Activated gamma-delta T cell (primary cell): Measurements from ENCODE around the gene COL20A1.

ENCODE experiments used
- DNase-seq: peaks from one replicate; lab custom pipeline; 2025; lab: John Stamatoyannopoulos, UW

Gene COL20A1

DNA sequence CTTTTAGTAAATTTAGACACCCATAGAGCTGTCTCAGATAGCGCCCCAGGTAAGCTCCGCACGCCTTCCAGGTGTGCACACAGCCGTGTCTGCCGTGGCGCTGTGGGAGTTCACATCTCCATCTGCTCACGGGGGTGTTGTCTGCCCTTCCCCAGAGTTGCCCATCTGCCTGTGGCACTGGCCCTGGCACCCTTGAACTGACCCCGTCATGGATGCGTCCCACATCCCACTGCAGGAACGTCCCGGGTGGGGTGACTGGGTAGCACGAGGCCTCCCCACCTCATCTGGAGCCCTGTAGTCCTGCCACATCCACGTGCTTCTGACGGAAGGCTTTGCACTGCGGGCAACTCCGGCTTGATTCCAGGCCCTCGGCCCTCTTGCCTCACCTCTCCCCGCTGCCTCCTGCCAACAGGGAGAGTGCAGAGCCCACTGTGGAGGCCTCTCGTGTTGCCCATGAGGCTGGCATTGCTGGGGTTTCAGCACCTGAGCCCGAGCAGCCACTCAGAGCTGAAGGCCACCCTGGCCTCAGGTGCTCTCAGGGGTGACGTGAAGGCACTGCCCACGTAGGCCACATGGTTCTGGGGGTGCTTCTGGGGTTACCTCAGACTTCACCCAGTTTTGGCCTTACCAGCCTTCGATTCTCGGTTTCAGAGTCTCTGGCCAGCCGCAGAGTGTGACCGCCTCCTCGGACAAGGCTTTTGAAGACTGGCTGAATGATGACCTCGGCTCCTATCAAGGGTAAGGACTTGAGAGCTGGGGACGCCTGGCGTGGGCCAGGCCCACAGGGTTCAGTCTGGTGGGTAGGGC lies 15.3 kb upstream of the COL20A1 start:
- DNase-seq = no peak

DNA sequence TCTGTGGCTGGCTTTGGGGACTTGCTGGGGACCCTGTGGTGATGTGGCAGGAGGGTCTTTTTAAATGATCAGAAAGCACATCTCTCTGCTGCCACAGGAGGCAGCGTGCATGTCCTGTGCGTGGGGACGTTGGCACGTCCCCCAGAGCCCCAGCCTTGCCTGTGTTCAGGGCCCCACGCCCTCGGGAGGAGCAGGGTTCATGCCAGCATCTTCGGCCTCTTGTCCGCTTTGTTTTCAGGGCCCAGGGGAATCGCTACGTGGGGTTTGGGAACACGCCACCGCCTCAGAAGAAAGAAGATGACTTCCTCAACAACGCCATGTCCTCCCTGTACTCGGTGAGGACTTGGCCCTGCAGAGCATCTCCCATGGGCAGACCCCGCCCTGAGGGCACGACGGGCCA lies 14.3 kb upstream of the COL20A1 start:
- DNase-seq = no peak

DNA sequence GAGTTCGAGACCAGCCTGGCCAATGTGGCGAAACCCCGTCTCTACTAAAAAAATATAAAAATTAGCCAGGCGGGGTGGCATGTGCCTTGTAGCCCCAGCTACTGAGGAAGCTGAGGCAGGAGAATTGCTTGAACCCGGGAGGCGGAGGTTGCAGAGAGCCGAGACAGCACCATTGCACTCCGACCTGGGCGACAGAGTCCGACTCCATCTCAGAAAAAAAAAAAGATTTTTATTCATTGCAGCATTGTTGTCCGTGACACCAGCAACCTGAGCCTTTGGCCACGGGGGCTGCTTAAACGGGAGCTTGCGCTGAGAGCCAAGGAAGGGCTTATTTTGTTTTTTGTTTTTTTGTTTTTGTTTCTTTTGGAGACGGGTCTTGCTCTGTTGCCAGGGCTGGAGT lies 13.1 kb upstream of the COL20A1 start:
- no peak for DNase-seq

DNA sequence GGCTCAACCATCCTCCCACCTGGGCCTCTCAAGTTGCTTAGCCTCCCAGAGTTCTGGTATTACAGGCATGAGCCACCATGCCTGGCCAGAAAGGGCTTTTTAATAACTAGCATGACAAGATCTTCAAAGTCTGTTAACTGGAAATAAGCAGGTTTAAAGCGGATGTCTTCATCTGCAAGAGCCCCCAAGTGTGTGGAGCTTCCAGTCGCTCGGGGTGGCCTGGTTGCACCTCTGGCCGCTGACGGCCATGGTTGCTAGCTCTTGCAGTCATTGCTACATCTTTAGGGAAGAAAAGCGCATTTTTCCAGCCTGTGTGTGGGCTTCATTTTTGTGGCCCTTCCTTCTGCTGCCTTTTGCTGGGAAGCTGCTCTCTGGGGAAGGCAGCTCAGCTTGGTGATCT lies 12.6 kb upstream of the COL20A1 start:
- no peak for DNase-seq

DNA sequence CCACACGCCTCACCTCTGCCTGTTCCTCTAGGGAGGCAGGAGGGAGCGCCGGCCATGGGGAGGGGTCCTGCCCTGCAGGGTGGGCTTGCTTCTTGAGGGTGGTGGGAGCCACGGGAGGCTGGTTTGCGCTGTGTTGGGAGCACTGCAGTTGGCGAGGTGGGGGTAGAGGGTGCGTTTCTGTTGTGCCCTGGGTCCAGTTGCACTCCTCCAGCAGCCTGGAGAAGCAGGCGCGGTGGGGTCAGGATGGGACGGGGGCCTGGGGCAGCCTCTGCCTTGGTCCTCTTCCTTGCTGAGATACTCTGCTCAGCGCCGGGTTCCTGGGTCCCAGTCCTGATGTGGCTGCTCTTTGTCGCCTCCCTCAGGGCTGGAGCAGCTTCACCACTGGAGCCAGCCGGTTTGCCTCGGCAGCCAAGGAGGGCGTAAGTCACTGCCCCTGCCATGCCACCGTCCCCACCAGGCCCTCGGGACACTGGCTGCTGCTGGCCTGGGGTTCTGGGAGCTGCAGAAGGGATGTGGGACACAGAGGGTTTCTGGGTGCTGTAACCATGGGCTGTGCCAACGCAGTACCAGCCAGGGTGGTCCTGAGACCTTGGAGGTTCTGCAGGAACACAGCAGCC lies 11.9 kb upstream of the COL20A1 start:
- DNase-seq = no peak

DNA sequence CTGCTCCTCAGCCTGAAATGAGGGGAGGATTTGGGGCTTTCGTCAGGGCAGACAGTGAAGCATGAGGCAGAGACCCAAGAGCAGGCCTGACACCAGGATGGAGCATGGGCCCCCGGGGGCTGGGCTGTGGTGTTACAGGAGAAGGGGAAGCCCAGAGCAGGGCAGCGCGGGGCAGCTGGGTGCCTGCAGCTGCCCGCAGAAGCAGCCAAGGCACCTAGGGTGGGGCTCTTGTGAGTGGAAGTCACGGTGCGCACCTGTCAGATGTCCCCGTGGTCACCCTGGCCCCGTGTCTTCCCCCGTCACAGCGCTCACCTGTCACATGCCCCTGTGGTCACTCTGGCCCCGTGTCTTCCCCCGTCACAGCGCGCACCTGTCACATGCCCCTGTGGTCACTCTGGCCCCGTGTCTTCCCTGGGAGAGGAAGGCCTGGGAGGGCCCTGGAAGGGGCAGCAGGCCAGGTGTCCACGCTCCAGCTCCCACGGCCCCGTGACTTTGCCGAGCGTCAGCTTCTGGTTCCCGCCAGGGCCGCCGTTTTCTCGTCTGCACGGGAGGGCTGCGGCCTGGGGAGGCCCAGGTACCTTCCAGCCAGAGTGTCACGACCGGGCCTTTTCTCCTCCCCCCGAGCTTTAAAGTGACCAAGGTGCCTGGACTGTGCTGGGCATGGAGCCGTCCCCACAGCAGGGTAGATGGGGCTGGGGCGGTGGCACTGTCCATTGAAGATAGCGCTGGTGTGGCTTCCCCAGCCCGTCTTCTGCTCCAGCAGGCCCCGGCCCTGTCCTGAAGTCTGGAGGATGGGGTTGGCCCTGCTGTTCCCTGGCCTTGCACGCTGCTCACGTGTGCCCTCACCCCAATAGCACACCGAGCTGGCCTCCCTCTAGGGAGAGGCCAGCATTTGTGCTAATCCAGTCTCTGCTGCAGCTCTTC lies 11.0 kb upstream of the COL20A1 start:
- DNase-seq = no peak

DNA sequence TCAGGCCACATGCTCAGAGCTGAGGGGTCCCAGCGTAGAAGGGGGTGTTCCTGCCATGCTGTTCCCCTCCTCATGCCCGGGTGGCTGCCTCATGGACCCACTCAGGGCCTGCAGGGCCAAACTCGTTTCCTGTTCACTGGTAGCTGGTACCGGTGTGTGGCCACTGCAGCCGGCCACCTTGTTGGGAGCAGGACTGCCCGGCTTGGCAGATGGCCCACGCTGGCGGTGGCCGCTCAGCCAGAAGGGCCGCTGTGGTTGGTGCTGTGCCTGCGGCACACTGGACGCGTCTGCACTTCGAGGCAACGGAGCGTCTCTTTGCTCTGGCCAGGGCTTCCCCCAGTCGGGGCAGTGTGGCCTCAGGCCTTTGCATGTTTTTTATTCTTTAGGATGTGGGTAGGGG lies 10.0 kb upstream of the COL20A1 start:
- DNase-seq = no peak

DNA sequence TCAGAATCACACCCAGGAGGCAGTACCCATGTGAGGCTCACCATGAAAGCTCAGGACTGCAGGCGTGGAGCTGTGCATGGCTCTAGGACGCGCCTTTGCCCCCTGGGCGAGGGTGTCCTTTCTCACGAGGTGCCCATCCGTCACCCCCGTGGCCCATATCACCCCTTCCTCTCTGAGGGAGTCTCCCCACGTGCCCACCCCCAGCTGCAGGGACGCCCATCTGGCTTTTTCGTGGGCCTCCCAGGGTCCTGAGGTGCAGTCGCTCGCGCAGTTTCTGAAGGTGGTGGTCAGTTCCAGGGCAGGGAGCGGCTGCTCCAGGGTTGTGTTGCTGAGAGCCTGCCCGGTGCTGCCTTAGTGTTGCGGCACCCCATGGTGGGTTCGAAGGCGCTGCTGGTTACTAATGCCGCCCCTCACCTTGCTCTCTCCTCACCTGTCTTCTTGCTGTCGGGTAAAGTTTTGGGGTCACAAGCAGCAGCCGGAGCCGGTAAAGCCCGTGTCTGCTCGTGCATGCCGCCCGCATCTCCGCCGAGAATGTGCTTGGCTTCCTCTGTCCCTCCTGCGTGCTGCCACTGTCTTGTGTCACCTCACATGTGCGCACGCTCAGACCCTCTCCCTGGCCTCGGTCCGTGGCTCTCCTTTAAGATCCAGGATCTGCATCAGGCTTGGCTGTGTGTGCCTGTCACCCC lies 9.4 kb upstream of the COL20A1 start:
- no peak for DNase-seq

DNA sequence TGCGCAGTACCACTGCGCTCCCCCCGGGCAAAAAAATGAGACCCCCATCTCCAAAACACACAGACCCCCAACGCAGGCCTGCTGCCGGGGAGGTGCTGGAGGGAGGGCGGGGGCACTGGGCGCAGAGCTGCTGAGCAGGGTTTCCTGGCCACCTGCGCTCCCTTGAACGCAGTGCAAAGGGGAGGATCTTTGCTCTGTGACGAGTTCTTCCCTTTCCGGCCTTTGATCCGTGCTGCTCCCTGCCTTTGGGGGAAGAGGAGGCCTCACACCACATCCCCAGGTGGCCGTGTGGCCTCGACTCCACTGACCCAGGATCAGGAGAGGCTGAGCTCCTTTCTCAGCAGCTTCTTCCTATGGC lies 8.9 kb upstream of the COL20A1 start:
- no peak for DNase-seq

DNA sequence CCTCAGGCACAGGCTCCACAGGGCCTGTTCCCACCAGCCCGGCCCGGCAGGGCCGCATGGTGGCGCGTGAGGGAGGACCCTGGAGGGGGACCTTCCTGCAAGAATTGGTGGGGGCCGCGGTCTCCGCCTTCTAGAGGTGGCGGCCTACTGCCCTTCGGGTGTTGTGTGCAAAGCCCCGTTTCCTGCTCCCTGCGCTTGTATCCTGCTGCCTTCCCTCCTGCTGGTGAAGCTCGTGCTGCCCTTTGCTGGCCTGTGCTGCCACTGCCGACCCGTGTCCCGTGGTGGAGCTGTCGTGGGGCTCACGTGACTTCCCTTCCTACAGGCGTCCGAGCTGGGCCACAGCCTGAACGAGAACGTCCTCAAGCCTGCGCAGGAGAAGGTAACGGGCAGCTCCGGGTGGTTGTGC lies 8.4 kb upstream of the COL20A1 start:
- DNase-seq = no peak

DNA sequence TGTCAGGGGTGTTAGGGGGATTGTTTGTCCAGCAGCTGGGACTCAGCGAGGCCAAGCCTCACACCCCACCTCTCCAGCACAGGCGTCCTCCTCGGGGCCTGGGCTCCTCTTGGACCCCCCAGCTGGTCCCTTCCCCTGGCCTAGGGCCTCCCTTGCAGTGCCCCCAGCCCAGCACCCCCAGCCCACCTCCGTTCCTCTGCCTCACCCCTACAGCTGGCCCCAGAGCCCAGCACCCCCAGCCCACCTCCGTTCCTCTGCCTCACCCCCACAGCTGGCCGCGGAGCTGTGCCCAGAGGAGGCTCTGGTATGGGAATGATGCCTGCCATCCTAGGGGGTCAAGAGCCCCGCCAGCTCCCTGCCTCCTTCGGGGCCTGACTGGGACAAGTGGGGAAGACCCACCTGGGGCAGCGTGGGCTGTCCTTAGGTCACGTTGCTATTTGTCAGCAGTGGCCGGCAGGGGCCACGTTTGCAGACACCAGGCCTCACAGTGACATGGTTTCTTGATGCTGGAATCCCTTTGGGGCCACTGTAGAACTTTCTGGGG lies 7.9 kb upstream of the COL20A1 start:
- no peak for DNase-seq

DNA sequence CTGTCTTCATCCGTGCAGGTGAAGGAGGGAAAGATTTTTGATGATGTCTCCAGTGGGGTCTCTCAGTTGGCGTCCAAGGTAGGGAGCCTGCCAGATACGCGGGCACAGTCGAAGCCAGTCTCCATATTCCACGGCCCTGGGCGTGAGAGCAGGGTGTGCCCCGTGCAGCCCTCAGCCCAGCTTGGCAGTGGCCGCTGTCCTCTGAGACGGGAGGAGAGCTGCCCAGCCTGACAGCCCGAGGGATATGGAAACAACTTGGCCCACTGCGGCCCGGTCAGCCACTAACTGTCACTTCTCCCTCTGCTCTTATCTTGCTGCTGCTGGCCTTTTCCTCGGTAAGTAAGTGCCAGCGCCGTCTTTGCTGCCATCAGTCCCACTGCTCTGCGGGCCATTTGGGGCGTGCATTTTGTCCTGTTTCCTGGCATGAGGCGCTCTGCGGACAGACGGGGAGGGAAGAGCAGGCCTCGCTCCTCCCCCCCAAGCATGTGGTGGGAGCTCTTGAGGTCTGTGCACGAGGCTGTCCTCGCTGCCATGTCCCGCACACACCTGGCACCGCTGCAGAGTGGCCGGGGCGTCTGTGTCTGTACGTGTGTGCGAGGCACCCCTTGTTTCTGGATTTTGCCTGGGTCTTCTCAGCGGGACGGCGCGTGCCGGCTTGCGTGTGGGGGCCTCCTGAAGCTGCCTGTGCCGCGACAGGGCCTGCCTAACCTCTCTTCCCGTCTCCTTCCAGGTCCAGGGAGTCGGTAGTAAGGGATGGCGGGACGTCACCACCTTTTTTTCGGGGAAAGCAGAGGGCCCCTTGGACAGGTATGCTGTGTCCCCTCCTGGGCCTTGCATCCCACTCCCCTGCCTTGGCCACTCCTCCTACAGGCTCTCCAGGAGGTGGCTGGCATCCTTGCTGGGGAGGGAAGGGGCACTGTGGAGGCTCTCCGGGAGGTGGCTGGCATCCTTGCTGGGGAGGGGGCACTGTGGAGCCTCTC lies 7.1 kb upstream of the COL20A1 start:
- DNase-seq = no peak

DNA sequence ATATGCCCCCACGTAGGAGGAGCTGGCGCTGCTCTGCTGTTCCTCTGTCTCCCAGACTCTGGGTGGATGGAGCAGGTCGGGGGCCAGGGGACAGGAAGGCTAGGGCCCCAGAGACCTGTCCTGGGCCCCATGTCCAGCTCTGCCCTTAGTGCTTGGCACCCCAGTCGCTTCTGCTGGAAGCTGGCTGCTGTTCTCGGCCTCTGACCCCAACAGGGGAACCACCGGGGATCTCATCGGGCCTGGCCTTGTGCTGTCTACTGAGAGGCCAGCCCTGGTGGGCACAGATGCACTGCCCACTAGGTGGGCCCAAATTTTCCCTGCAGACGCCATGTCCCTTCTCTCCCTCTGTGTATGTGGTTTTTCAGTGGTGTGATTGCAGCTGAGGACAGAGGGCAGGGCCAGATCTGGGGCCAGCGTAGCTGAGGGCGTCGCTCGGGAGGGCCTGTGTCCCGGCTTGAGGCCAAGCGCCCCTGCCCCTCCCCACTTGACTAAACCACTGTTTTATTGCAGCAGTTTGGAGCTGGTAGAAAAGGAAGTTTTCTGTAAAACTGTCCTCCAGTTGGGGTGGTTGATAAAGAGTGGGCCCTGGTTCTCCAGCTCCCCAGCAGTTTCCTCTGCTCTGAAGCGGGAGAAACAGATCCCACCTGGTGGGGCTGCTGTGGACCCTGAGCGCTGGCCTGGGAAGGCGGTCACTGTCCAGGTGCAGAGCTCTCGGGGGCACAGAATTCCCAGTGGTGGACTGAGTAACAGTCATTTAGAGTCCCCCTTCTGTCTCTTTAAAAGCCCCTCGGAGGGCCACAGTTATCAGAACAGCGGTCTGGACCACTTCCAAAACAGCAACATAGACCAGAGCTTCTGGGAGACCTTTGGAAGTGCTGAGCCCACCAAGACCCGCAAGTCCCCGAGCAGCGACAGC lies 5.9 kb upstream of the COL20A1 start:
- DNase-seq = no peak

DNA sequence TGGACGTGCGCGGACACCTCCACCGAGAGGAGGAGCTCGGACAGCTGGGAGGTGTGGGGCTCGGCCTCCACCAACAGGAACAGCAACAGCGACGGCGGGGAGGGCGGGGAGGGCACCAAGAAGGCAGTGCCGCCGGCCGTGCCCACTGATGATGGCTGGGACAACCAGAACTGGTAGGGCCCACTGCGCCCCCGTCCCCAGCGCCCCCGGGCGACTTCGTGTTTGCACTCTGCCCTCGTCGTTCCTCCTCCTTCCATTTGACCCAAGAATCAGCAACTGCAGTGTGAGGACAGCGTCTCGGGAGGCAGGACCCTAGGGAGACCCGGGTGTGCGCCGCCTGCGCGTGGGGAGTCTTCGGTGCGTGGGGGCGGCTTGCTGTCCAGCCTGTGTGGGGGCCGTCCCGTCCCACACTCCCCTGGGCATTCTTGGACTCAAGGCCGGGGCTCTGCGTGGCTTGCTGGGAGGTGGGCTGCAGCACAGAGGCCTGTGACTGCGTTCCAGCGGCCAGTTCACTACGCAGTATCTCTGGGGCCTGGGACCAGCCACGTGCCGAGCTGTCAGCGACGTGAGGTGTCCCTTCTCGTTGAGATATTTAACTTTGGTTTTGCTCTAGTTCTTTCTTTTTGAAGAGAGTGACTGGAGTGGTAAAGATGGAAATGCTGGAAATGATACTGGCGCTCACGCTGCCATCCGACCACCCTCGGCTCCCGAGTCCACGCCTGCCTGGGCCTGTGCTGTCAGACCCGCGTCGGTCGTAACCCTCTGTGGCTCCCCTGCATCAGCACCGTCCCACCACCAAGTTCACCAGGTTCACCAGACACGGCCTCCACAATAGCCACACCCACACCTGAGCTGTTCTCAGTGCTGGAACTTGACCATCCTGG lies 5.0 kb upstream of the COL20A1 start:
- DNase-seq = no peak

DNA sequence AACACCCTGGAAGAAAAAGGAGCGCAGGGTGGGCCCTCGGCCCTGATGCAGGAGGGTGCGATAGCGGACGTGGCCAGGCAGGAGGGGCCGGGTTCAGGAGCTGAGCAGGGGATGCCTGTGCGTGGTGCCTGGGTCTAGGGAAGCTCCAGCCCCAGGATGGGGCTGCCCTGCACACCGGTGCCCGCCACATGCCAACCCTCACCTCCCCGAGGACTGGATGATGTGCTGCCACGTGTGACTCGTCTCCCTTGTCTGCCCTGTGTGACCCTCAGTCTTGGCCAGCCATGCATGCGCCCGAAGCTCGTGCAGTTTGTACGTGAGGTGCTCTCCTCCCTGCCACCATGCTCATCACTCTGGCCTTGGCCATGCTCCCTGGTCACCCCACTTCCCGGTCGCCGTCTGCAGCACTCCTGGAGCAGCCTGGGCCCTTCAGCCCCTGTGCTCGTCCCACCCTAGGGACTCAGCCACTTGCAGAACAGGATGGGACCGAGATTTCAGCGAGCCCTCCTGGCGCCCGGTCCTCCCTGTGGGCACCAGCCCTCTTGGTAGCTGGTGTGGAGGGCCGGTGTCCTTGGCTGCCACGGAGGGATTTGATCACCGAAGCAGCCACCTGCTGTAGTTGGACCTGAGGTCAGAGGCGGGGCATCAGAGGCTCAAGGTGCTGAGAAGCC lies 4.3 kb upstream of the COL20A1 start:
- no peak for DNase-seq

DNA sequence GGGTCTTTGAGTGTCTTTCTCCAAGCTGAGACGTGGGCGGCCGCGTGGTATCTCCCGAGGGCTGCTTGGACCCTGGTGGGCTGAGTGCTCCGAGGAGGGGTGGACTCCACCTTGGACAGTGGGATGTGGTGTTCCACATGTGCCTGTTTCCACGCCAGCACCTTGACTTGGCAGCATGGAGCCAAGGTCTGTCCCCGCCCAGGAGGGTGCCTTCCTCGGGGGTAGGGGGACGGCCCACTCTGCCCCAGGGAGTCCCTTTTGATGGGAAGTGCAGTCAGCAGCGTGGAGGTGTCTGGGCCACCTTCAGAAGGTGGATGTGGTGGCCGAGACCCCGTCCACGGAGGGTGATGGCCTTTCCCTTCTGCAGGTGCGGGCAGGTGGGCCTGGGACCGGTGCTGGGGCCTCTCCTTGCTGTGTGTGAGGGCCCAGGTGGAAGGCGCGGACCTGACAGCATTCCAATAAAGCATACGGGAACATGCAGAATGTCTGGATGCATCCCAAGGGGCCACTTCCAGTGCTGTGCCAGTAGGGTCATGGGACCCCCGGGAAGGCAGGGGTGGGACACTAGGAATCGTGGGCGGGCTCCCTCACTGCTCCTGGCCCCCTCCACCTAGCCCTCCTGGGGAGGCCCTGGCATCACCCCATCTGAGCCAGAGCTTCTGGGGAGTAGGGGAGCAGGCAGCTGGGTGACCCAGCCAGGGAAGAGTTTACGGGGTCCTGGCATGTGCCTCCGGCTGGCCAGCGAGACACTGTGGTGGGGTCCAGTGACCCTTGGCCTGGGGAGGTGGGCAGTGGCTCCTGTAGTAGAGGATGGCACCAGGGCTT lies 3.5 kb upstream of the COL20A1 start:
- DNase-seq = no peak

DNA sequence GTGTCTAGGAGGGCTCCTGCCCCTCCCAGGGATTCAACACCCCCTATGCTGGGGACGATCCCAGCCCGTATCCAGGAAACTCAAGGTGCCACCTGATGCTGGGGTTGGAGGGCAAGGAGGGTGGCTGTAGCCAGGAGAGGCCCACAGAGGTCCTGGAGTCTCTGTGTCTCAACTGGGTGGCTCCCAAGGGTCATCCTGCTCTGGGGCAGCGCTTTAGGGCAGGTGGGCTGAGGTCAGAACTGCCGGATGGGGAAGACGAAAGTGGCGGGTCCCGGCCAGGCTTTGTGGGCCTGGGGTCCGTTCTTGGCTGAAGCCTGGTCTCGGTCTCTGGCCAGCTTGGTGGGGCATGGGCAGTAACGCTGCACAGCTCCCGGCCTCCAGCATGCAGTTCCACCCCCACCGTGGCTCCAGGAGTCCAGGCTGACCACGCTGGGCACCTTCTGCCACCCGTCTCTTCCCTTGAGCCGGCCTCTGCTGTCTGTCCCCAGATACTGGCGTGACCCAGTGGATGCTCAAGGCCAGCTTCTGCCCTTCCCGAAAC lies 2.8 kb upstream of the COL20A1 start:
- no peak for DNase-seq
